HepG2 (cell line): Measurements from ENCODE around the gene GALNT9. TPM values are rescaled to one million over a fixed set of nuclear protein-coding genes. Genes with fewer than 3 reads are reported as not detected.

Source experiments
- ATAC-seq: fragments of 200-7000 bp; cut with Tn5 transposase; 3 replicates; pipeline ENCODE4 v1.9.1; 2020; ENCODE audit warnings: mild to moderate bottlenecking, moderate library complexity
- BruUV-seq: library from RNA; stranded (reverse); fragments of 400-500 nt; replicated peaks from 2 replicates; lab custom pipeline; 2021; lab: Mats Ljungman, UMichigan
- CTCF ChIA-PET: fragments of 300-600 bp; formaldehyde crosslinking; extraction: SDS; loops from one replicate; lab custom pipeline; 2021; ENCODE audit warnings: low total read pairs, inconsistent platforms, low intra/inter-chr PET ratio; lab: Yijun Ruan, JAX
- POLR2A ChIA-PET: fragments of 350-600 bp; sonication (Branson Sonifier 250); formaldehyde crosslinking; loops from one replicate; lab custom pipeline; 2020; ENCODE audit warnings: antibody characterized with exemption, inconsistent platforms; lab: Yijun Ruan, JAX
- DNase-seq: peaks from one replicate; pipeline ENCODE4 v3.0.0-alpha.2; 2015; ENCODE audit warnings: low spot score
- FAIRE-seq: peaks from 3 replicates; lab custom pipeline; 2011; peaks lifted over from hg19 to GRCh38; lab: Jason Lieb, UNC
- H2AFZ ChIP-seq: one replicate; pipeline ENCODE4 v1.6.1; 2011; ENCODE audit warnings: low read length, inconsistent platforms
- H3K27ac ChIP-seq: fragments of 300-600 bp; 3 replicates; pipeline ENCODE4 v1.8.0; 2011; ENCODE audit warnings: mixed run types, mild to moderate bottlenecking, mixed read lengths, low read length, inconsistent platforms; ENCODE audit not compliant: insufficient read depth; ENCODE audit errors: extremely low read length
- H3K27me3 ChIP-seq, 2 experiments: fragments of 200-600 bp in 1 of 2; 2 replicates in 1 of 2; 3 replicates in 1 of 2; pipeline versions ENCODE4 v1.6.0 to v1.8.0; 2011; ENCODE audit warnings: low read length in 2 of 2, mild to moderate bottlenecking in 2 of 2, moderate library complexity in 2 of 2, inconsistent platforms in 1 of 2; ENCODE audit not compliant: insufficient read depth in 2 of 2, control insufficient read depth in 1 of 2
- H3K36me3 ChIP-seq, 2 experiments: fragments of 200-600 bp in 1 of 2; replicated peaks in 1 of 2; 2 replicates in 1 of 2; 3 replicates in 1 of 2; pipeline versions ENCODE4 v1.5.1 to v1.8.0; 2011; ENCODE audit warnings: low read length in 2 of 2, inconsistent platforms in 1 of 2; ENCODE audit not compliant: insufficient read depth in 2 of 2, control insufficient read depth in 1 of 2
- H3K4me1 ChIP-seq: 2 replicates; pipeline ENCODE4 v1.5.1; 2012; ENCODE audit warnings: low read length, inconsistent platforms; ENCODE audit not compliant: insufficient read depth
- H3K4me2 ChIP-seq: 2 replicates; pipeline ENCODE4 v1.6.0; 2011; ENCODE audit warnings: low read depth, low read length, inconsistent platforms
- H3K4me3 ChIP-seq, 3 experiments: fragments of 200-600 bp in 1 of 3; sonication (generic), shearing (Covaris generic) in 1 of 3; replicated peaks in 1 of 3; 2 replicates each; pipeline ENCODE4 v1.5.1; 2011 to 2016; ENCODE audit warnings: low read length in 3 of 3, inconsistent platforms in 2 of 3, low read depth in 2 of 3, mild to moderate bottlenecking in 2 of 3, control low read depth in 1 of 3, mixed read lengths in 1 of 3; ENCODE audit not compliant: insufficient read depth in 1 of 3
- H3K79me2 ChIP-seq: one replicate; pipeline ENCODE4 v1.6.1; 2011; ENCODE audit warnings: low read length, inconsistent platforms; ENCODE audit not compliant: insufficient read depth
- H3K9ac ChIP-seq: 2 replicates; pipeline ENCODE4 v1.6.0; 2011; ENCODE audit warnings: mild to moderate bottlenecking, low read depth, low read length, inconsistent platforms; ENCODE audit not compliant: insufficient read depth
- H3K9me3 ChIP-seq: 2 replicates; pipeline ENCODE4 v1.5.1; 2012; ENCODE audit warnings: mild to moderate bottlenecking, low read length
- H4K20me1 ChIP-seq: 2 replicates; pipeline ENCODE4 v1.6.0; 2011; ENCODE audit warnings: inconsistent platforms, mild to moderate bottlenecking, low read length, moderate library complexity; ENCODE audit not compliant: insufficient read depth
- ATRX ChIP-seq: sonication (generic); formaldehyde crosslinking; IDR thresholded peaks from 2 replicates; pipeline ENCODE4 v1.4.0; 2020; ENCODE audit warnings: missing genetic modification reagents, borderline replicate concordance
- CBX5 ChIP-seq: sonication (generic); formaldehyde crosslinking; IDR thresholded peaks from 2 replicates; pipeline ENCODE4 v1.4.0; 2020; ENCODE audit warnings: missing genetic modification reagents, borderline replicate concordance
- KLF9 ChIP-seq: IDR thresholded peaks from 2 replicates; pipeline ENCODE4 v1.6.1; 2016; ENCODE audit warnings: low read depth
- NFKB2 ChIP-seq: sonication (generic); formaldehyde crosslinking; IDR thresholded peaks from 2 replicates; pipeline ENCODE4 v1.4.0; 2020; ENCODE audit warnings: missing genetic modification reagents, borderline replicate concordance
- RCOR2 ChIP-seq: IDR thresholded peaks from 2 replicates; pipeline ENCODE4 v1.6.1; 2016; ENCODE audit warnings: missing biosample characterization, missing genetic modification reagents
- REL ChIP-seq: sonication (generic); formaldehyde crosslinking; conservative IDR thresholded peaks from 2 replicates; pipeline ENCODE4 v1.8.0; 2022; ENCODE audit warnings: mild to moderate bottlenecking, missing genetic modification reagents, moderate library complexity
- SNRNP70 ChIP-seq: fragments of 200-400 bp; formaldehyde crosslinking; IDR thresholded peaks from 2 replicates; pipeline ENCODE4 v1.6.1; 2017; ENCODE audit warnings: mild to moderate bottlenecking, low read depth, low read length, moderate library complexity
- SP1 ChIP-seq, 2 experiments: fragments of 450-650 bp in 1 of 2; sonication (generic) in 1 of 2; formaldehyde crosslinking in 1 of 2; IDR thresholded peaks; 2 replicates each; pipeline versions ENCODE4 v1.4.0 to v1.6.1; 2016 to 2020; ENCODE audit warnings: missing genetic modification reagents in 1 of 2
- SRF ChIP-seq: IDR thresholded peaks from 2 replicates; pipeline ENCODE4 v1.6.1; 2011; ENCODE audit warnings: mild to moderate bottlenecking, low read depth, low read length, moderate library complexity
- SRSF9 ChIP-seq: fragments of 200-400 bp; formaldehyde crosslinking; IDR thresholded peaks from 2 replicates; pipeline ENCODE4 v1.6.1; 2018; ENCODE audit warnings: borderline replicate concordance, mild to moderate bottlenecking, low read depth, low read length; ENCODE audit not compliant: insufficient read depth, poor library complexity, severe bottlenecking
- U2AF2 ChIP-seq: fragments of 200-400 bp; formaldehyde crosslinking; IDR thresholded peaks from 2 replicates; pipeline ENCODE4 v1.6.1; 2017; ENCODE audit warnings: low read depth, mild to moderate bottlenecking, low read length
- ZBTB25 ChIP-seq: IDR thresholded peaks from 2 replicates; pipeline ENCODE4 v1.6.1; 2018; ENCODE audit warnings: missing genetic modification reagents
- ZMAT3 ChIP-seq: sonication (generic); formaldehyde crosslinking; conservative IDR thresholded peaks from 2 replicates; pipeline ENCODE4 v1.7.0; 2021; ENCODE audit warnings: missing genetic modification reagents
- ZNF205 ChIP-seq: IDR thresholded peaks from 2 replicates; pipeline ENCODE4 v1.6.1; 2018; ENCODE audit warnings: missing biosample characterization, missing genetic modification reagents
- ZNF44 ChIP-seq: sonication (generic); formaldehyde crosslinking; IDR thresholded peaks from 2 replicates; pipeline ENCODE4 v1.5.1; 2020; ENCODE audit warnings: mild to moderate bottlenecking, missing genetic modification reagents
- ZNF530 ChIP-seq: sonication (generic); formaldehyde crosslinking; IDR thresholded peaks from 2 replicates; pipeline ENCODE4 v1.5.0; 2020; ENCODE audit warnings: low read depth, mild to moderate bottlenecking, missing genetic modification reagents
- ZNF629 ChIP-seq: sonication (generic); formaldehyde crosslinking; conservative IDR thresholded peaks from 2 replicates; pipeline ENCODE4 v1.5.0; 2020; ENCODE audit warnings: missing genetic modification reagents
- ZNF782 ChIP-seq: sonication (generic); formaldehyde crosslinking; IDR thresholded peaks from 2 replicates; pipeline ENCODE4 v1.4.0; 2020; ENCODE audit warnings: missing genetic modification reagents, mild to moderate bottlenecking, borderline replicate concordance
- ZZZ3 ChIP-seq: sonication (generic); formaldehyde crosslinking; IDR thresholded peaks from 2 replicates; pipeline ENCODE4 v1.4.0; 2020; ENCODE audit warnings: missing genetic modification reagents, mild to moderate bottlenecking, borderline replicate concordance
- WGBS: methylation state at CpG from one replicate; pipeline ENCODE4 v1.1.6; 2017; ENCODE audit warnings: low lambda C conversion rate; 5-methylcytosine and 5-hydroxymethylcytosine counted together
- in situ Hi-C: cut with HindIII; loops from 2 replicates; pipeline ENCODE4 v1.10.0; 2017; ENCODE audit warnings: low pct_unique_long_range_greater_than_20kb; ENCODE audit not compliant: extremely low pct_ligation_motif_present
- intact Hi-C: fragments of 100-400 bp; cut with micrococcal nuclease; formaldehyde crosslinking; loops from one replicate; pipeline ENCODE4 v1.10.0; 2022; ENCODE audit not compliant: unreplicated experiment
- polyA plus RNA-seq, 8 experiments: library from polyadenylated mRNA; depleted of rRNA in 3 of 8; stranded (reverse) in 7 of 8; unstranded in 1 of 8; fragments of >200 nt; fragmentation: Illumina TruSeq in 4 of 8; extraction: Trizol in 4 of 8; gene quantifications; 2 replicates each; pipeline versions ENCODE4 v1.2.1 to v1.2.3, GENCODE V29; 2011 to 2016; ENCODE audit warnings: low read depth in 4 of 8, missing spikeins in 1 of 8, mixed read lengths in 1 of 8; ENCODE audit not compliant: insufficient read depth in 1 of 8
- total RNA-seq, 5 experiments: library from RNA; depleted of rRNA; stranded (reverse); fragments of >200 nt; fragmentation: Illumina TruSeq; extraction: Trizol; gene quantifications; 2 replicates each; pipeline ENCODE4 v1.2.3, GENCODE V29; 2016; ENCODE audit warnings: low read depth in 1 of 5

GALNT9 gene
- total and polyA plus RNA-seq, 2 of the 13 experiments (the other 11 are each of a cell fraction or from before 2014, with no cell fraction given): 0.04 TPM; not detected in 1

- FAIRE-seq (no peak), ATAC-seq (peak; percentile 21), DNase-seq (no peak)
- Histone ChIP-seq H3K4me3 (no peak overlapping the region), H3K4me2 (no peak overlapping the region), H4K20me1 (no peaks in the 10 kb centered on the region), H2AFZ (no peak overlapping the region), H3K9me3 (no peaks in the 10 kb centered on the region), H3K4me1 (no peaks in the 10 kb centered on the region), H3K36me3 (no peaks in the 10 kb centered on the region), H3K79me2 (no peaks in the 10 kb centered on the region), H3K27ac (no peak overlapping the region), H3K9ac (no peak overlapping the region), H3K27me3 (peaks cover 13 to 67% of the 10 kb centered on the region in 2 experiments)
- ChIA-PET POLR2A (no interaction called here), CTCF (no interaction called here)
- TF ChIP-seq ZBTB25 (CRISPR knock-in tag) (no peak), ZNF530 (CRISPR knock-in tag) (no peak), ZZZ3 (CRISPR knock-in tag) (no peak), SP1 (IDR thresholded peaks at IDR 0.05) (no peak), SP1 (CRISPR knock-in tag; IDR thresholded peaks at IDR 0.05) (no peak), NFKB2 (CRISPR knock-in tag) (no peak), ZNF782 (CRISPR knock-in tag) (no peak), ATRX (no peak), SRF (no peak), KLF9 (CRISPR knock-in tag) (no peak), ZMAT3 (CRISPR knock-in tag) (no peak), SRSF9 (no peak), ZNF44 (CRISPR knock-in tag) (no peak), ZNF205 (CRISPR knock-in tag) (no peak), SNRNP70 (no peak), CBX5 (CRISPR knock-in tag) (no peak), REL (no peak), U2AF2 (no peak), ZNF629 (CRISPR knock-in tag) (no peak), RCOR2 (CRISPR knock-in tag) (no peak)
- intact Hi-C loops: no loop called here
- in situ Hi-C loops: no loop called here
- no TSS peak for BruUV-seq
- WGBS: 55% methylated on average over 8 of the region's 26 CpGs
Measured at GRCh38 chr12:132213359-132214160, 115.8 kb downstream of the GALNT9 start.
